Embryonic facial prominence (tissue), 1 donor: ENCODE measurements around the gene POLDIP3.

ENCODE experiments used
- DNase-seq: peaks from one replicate; pipeline ENCODE4 v3.0.0-alpha.2; 2016; ENCODE audit errors: extremely low spot score

Gene POLDIP3

GRCh38 chr22:42642806-42643633 lies 28.3 kb upstream of the POLDIP3 start:
- DNase-seq: no peak

- DNase-seq: no peak
These were observed 27.2 kb upstream of the POLDIP3 start for GRCh38 chr22:42641801-42642413.

GRCh38 chr22:42639541-42640241 lies 25.0 kb upstream of the POLDIP3 start:
- no peak for DNase-seq

- DNase-seq: no peak
These were observed 22.9 kb upstream of the POLDIP3 start for GRCh38 chr22:42637555-42637954.

GRCh38 chr22:42636506-42636905 lies 21.8 kb upstream of the POLDIP3 start:
- DNase-seq: no peak

GRCh38 chr22:42635531-42635930 lies 20.8 kb upstream of the POLDIP3 start:
- no peak for DNase-seq

GRCh38 chr22:42633013-42633412 lies 18.3 kb upstream of the POLDIP3 start:
- DNase-seq: no peak

- no peak for DNase-seq
These were observed 17.4 kb upstream of the POLDIP3 start for GRCh38 chr22:42632096-42632495.

- no peak for DNase-seq
These were observed 16.4 kb upstream of the POLDIP3 start for GRCh38 chr22:42630901-42631602.

GRCh38 chr22:42630211-42630610 lies 15.5 kb upstream of the POLDIP3 start:
- no peak for DNase-seq

- no peak for DNase-seq
These were observed 13.3 kb upstream of the POLDIP3 start for GRCh38 chr22:42627981-42628380.

- no peak for DNase-seq
These were observed 12.4 kb upstream of the POLDIP3 start for GRCh38 chr22:42626951-42627625.

- no peak for DNase-seq
These were observed 11.7 kb upstream of the POLDIP3 start for GRCh38 chr22:42626431-42626830.

GRCh38 chr22:42625416-42625815 lies 10.7 kb upstream of the POLDIP3 start:
- no peak for DNase-seq

GRCh38 chr22:42624551-42625106 lies 9.9 kb upstream of the POLDIP3 start:
- DNase-seq: no peak

GRCh38 chr22:42623756-42624441 lies 9.2 kb upstream of the POLDIP3 start:
- DNase-seq: no peak

- no peak for DNase-seq
These were observed 8.6 kb upstream of the POLDIP3 start for GRCh38 chr22:42623301-42623751.

GRCh38 chr22:42622061-42622710 lies 7.5 kb upstream of the POLDIP3 start:
- DNase-seq: no peak

GRCh38 chr22:42621505-42622002 lies 6.9 kb upstream of the POLDIP3 start:
- DNase-seq: no peak

GRCh38 chr22:42620084-42620483 lies 5.4 kb upstream of the POLDIP3 start:
- DNase-seq: no peak
